HCT116 (cell line): Measurements from ENCODE around the gene ELOVL5. TPM values are rescaled to one million over a fixed set of nuclear protein-coding genes. Genes with fewer than 3 reads are reported as not detected.

Experiments used
- ATAC-seq: fragments of 200-7000 bp; cut with Tn5 transposase; 2 replicates; pipeline ENCODE4 v1.9.1; 2020; ENCODE audit warnings: mild to moderate bottlenecking, moderate library complexity
- BruUV-seq: library from RNA; stranded (reverse); fragments of 400-500 nt; replicated peaks from 2 replicates; lab custom pipeline; 2021; lab: Mats Ljungman, UMichigan
- CTCF ChIA-PET: fragments of 300-600 bp; sonication (Branson Sonifier 250); formaldehyde crosslinking; loops from one replicate; lab custom pipeline; 2021; ENCODE audit warnings: antibody characterized with exemption; lab: Charles Lee
- POLR2A ChIA-PET: fragments of 300-600, 350-600 bp; sonication (Branson Sonifier 250); formaldehyde crosslinking; loops from one replicate; lab custom pipeline; 2021; ENCODE audit warnings: antibody characterized with exemption; lab: Charles Lee
- RAD21 ChIA-PET, 2 experiments: fragments of 300-600 bp; sonication (Branson Sonifier 250); formaldehyde crosslinking; loops; one replicate each; lab custom pipeline; 2023; ENCODE audit warnings: low total read pairs in 2 of 2; ENCODE audit not compliant: uncharacterized antibody in 2 of 2, unreplicated experiment in 2 of 2, low non-redundant PET in 1 of 2; lab: Charles Lee
- DNase-seq: peaks from one replicate; pipeline ENCODE4 v3.0.0-alpha.2; 2010; ENCODE audit warnings: low read depth, low spot score
- H2AFZ ChIP-seq: fragments of 200-600 bp; shearing (Covaris generic), sonication (generic); 2 replicates; pipeline ENCODE4 v1.6.1; 2017; ENCODE audit warnings: low read depth, mixed run types, mixed read lengths, antibody characterized with exemption, low read length; ENCODE audit not compliant: poor library complexity, severe bottlenecking
- H3K27ac ChIP-seq: 2 replicates; pipeline ENCODE4 v1.5.1; 2012; ENCODE audit warnings: low read depth, low read length
- H3K27me3 ChIP-seq: fragments of 200-600 bp; sonication (generic); 2 replicates; pipeline ENCODE4 v1.6.1; 2016; ENCODE audit warnings: mixed run types, low read length, mixed read lengths; ENCODE audit not compliant: insufficient read depth
- H3K36me3 ChIP-seq, 2 experiments: fragments of 200-500 bp in 1 of 2; fragments of 200-600 bp in 1 of 2; sonication (Bioruptor generic) in 1 of 2; sonication (generic) in 1 of 2; 2 replicates each; pipeline versions ENCODE4 v1.5.1 to v1.6.1; 2014 to 2016; ENCODE audit warnings: low read length in 2 of 2, inconsistent platforms in 1 of 2, mixed read lengths in 1 of 2, mixed run types in 1 of 2; ENCODE audit not compliant: insufficient read depth in 2 of 2, control insufficient read depth in 1 of 2
- H3K4me1 ChIP-seq, 2 experiments: fragments of 200-600 bp in 1 of 2; sonication (generic) in 1 of 2; 2 replicates each; pipeline versions ENCODE4 v1.5.1 to v1.6.1; 2012 to 2017; ENCODE audit warnings: low read length in 2 of 2, inconsistent platforms in 1 of 2, mild to moderate bottlenecking in 1 of 2, mixed read lengths in 1 of 2, mixed run types in 1 of 2, moderate library complexity in 1 of 2; ENCODE audit not compliant: insufficient read depth in 2 of 2, control insufficient read depth in 1 of 2
- H3K4me2 ChIP-seq: fragments of 200-600 bp; sonication (generic); 2 replicates; pipeline ENCODE4 v1.6.1; 2017; ENCODE audit warnings: mixed run types, low read length, mixed read lengths
- H3K4me3 ChIP-seq, 2 experiments: fragments of 200-600 bp in 1 of 2; sonication (generic) in 1 of 2; replicated peaks in 1 of 2; 2 replicates each; pipeline ENCODE4 v1.5.1; 2011 to 2016; ENCODE audit warnings: low read length in 2 of 2, control low read depth in 1 of 2, low read depth in 1 of 2, mild to moderate bottlenecking in 1 of 2, mixed read lengths in 1 of 2, mixed run types in 1 of 2
- H3K79me2 ChIP-seq: fragments of 200-600 bp; sonication (generic); 2 replicates; pipeline ENCODE4 v1.6.1; 2017; ENCODE audit warnings: mild to moderate bottlenecking, mixed run types, low read length, moderate library complexity, mixed read lengths; ENCODE audit not compliant: insufficient read depth
- H3K9ac ChIP-seq: fragments of 200-600 bp; sonication (generic); 2 replicates; pipeline ENCODE4 v1.6.1; 2016; ENCODE audit warnings: low read length, mixed read lengths
- H3K9me2 ChIP-seq: fragments of 200-600 bp; sonication (generic), shearing (Covaris generic); 2 replicates; pipeline ENCODE4 v1.6.1; 2017; ENCODE audit warnings: mixed run types, mild to moderate bottlenecking, moderate library complexity; ENCODE audit not compliant: insufficient read depth
- H3K9me3 ChIP-seq, 2 experiments: fragments of 200-500 bp in 1 of 2; fragments of 200-600 bp in 1 of 2; sonication (Bioruptor generic) in 1 of 2; sonication (generic) in 1 of 2; 2 replicates each; pipeline ENCODE4 v1.6.1; 2014 to 2017; ENCODE audit warnings: low read length in 2 of 2, mixed read lengths in 2 of 2, inconsistent platforms in 1 of 2, low read depth in 1 of 2, mild to moderate bottlenecking in 1 of 2, mixed run types in 1 of 2, moderate library complexity in 1 of 2; ENCODE audit not compliant: control insufficient read depth in 1 of 2, insufficient read depth in 1 of 2
- H4K20me1 ChIP-seq: fragments of 200-600 bp; sonication (generic), shearing (Covaris generic); 2 replicates; pipeline ENCODE4 v1.6.1; 2017; ENCODE audit warnings: mixed run types, mild to moderate bottlenecking, moderate library complexity; ENCODE audit not compliant: insufficient read depth
- CEBPB ChIP-seq: IDR thresholded peaks from 2 replicates; pipeline ENCODE4 v1.6.1; 2012; ENCODE audit warnings: low read depth
- ZFX ChIP-seq: fragments of 450-650 bp; IDR thresholded peaks from 2 replicates; pipeline ENCODE4 v1.6.1; 2017
- ZNF274 ChIP-seq: fragments of 200-500 bp; sonication (Bioruptor generic); IDR thresholded peaks from 2 replicates; pipeline ENCODE4 v1.6.1; 2014; ENCODE audit warnings: mild to moderate bottlenecking, low read depth, low read length, inconsistent platforms
- intact Hi-C: fragments of 100-400 bp; cut with micrococcal nuclease; formaldehyde crosslinking; loops from 2 replicates; pipeline ENCODE4 v1.10.0; 2022
- total RNA-seq: library from RNA; stranded (reverse); gene quantifications from one replicate; pipeline ENCODE4 v1.2.1, GENCODE V29; 2021; ENCODE audit not compliant: unreplicated experiment

The ELOVL5 gene
- total RNA-seq, 1 experiment from 2014 or later = 85.3 TPM

- Histone ChIP-seq H3K4me3 (no peak overlapping the region), H4K20me1 (no peaks in the 10 kb centered on the region), H3K27ac (no peak overlapping the region), H3K9ac (no peak overlapping the region), H2AFZ (no peak overlapping the region), H3K4me1 (no peaks in the 10 kb centered on the region), H3K4me2 (no peak overlapping the region), H3K36me3 (peaks cover 11 to 28% of the 10 kb centered on the region in 2 experiments; a peak in 2 of 4 replicates), H3K9me3 (no peaks in the 10 kb centered on the region), H3K79me2 (no peaks in the 10 kb centered on the region), H3K27me3 (no peaks in the 10 kb centered on the region), H3K9me2 (no peaks in the 10 kb centered on the region)
- no peak for DNase-seq
- ChIA-PET CTCF (no interaction called here), POLR2A (no interaction called here), RAD21 (no interaction called here)
- no peak for TF ChIP-seq ZNF274
- no TSS peak for BruUV-seq
- no peak for ATAC-seq
- intact Hi-C loops = no loop called here
Observed at GRCh38 chr6:53268858-53269608, 79.7 kb downstream of the ELOVL5 start.

GRCh38 chr6:53266553-53267090 lies 82.1 kb downstream of the ELOVL5 start:
- Histone ChIP-seq H2AFZ (no peak overlapping the region), H3K27me3 (no peaks in the 10 kb centered on the region), H3K9me2 (no peaks in the 10 kb centered on the region), H3K9me3 (no peaks in the 10 kb centered on the region), H3K27ac (no peak overlapping the region), H3K9ac (no peak overlapping the region), H3K79me2 (no peaks in the 10 kb centered on the region), H3K4me2 (no peak overlapping the region), H4K20me1 (no peaks in the 10 kb centered on the region), H3K4me1 (no peaks in the 10 kb centered on the region), H3K36me3 (peaks cover 5 to 14% of the 10 kb centered on the region in 2 experiments; a peak in 1 of 4 replicates), H3K4me3 (no peak overlapping the region)
- POLR2A ChIA-PET = no interaction called here
- CTCF ChIA-PET = no interaction called here
- intact Hi-C loops = no loop called here
- RAD21 ChIA-PET = no interaction called here
- no TSS peak for BruUV-seq
- no peak for DNase-seq
- no peak for TF ChIP-seq ZFX
- TF ChIP-seq CEBPB = no peak
- no peak for ATAC-seq
